ENCODE results near the gene ZNF217.
"Not testable (repeated sequence)": the region's sequence is repeated elsewhere in the genome, so short reads cannot be mapped to it uniquely, and the experiment has no call there.

Gene ZNF217

GRCh38 chr20:53623134-53623453, 29.5 kb upstream of the ZNF217 start:
- H3K27ac ChIP-seq: peak overlapping the region; percentile 91
- no peaks in the 10 kb centered on the region for H3K36me3 ChIP-seq (ENCODE audit: insufficient read depth, low read length)
- TF ChIP-seq FOXP2 (optimal IDR thresholded peaks at IDR 0.05; ENCODE audit: control extremely low read depth, extremely low read length, insufficient read depth): no peak
- TF ChIP-seq POLR2AphosphoS5 (IDR thresholded peaks at IDR 0.05; ENCODE audit: borderline replicate concordance, low read depth, low read length): no peak
- no peak for TF ChIP-seq EZH2 (IDR thresholded peaks at IDR 0.05)
- peak overlapping the region; percentile 70 for H3K9ac ChIP-seq (ENCODE audit: insufficient read length)
- H3K9me3 ChIP-seq (ENCODE audit: low read depth, low read length): no peaks in the 10 kb centered on the region
- peak overlapping the region; percentile 71 for H3K4me3 ChIP-seq
- no peak for DNase-seq (ENCODE audit: low read depth, low spot score)

- DNase-seq (ENCODE audit: low read depth, low spot score): no peak
- TF ChIP-seq EZH2 (IDR thresholded peaks at IDR 0.05): no peak
- TF ChIP-seq POLR2AphosphoS5 (IDR thresholded peaks at IDR 0.05; ENCODE audit: borderline replicate concordance, low read depth, low read length): no peak
- TF ChIP-seq FOXP2 (optimal IDR thresholded peaks at IDR 0.05; ENCODE audit: control extremely low read depth, extremely low read length, insufficient read depth): no peak
- Histone ChIP-seq H3K9me3 (ENCODE audit: low read depth, low read length) (no peaks in the 10 kb centered on the region), H3K4me3 (peak overlapping the region; percentile 71), H3K36me3 (ENCODE audit: insufficient read depth, low read length) (no peaks in the 10 kb centered on the region), H3K27ac (peak overlapping the region; percentile 91), H3K9ac (ENCODE audit: insufficient read length) (peak overlapping the region; percentile 70)
Observed at GRCh38 chr20:53622247-53623133, 28.9 kb upstream of the ZNF217 start.

GRCh38 chr20:53621482-53622246, 28.0 kb upstream of the ZNF217 start:
- H3K9me3 ChIP-seq (ENCODE audit: low read depth, low read length): no peaks in the 10 kb centered on the region
- no peaks in the 10 kb centered on the region for H3K36me3 ChIP-seq (ENCODE audit: insufficient read depth, low read length)
- DNase-seq (ENCODE audit: low read depth, low spot score): peak; percentile 94
- no peak for TF ChIP-seq EZH2 (IDR thresholded peaks at IDR 0.05)
- peak; percentile 70 for TF ChIP-seq FOXP2 (optimal IDR thresholded peaks at IDR 0.05; ENCODE audit: control extremely low read depth, extremely low read length, insufficient read depth)
- TF ChIP-seq POLR2AphosphoS5 (IDR thresholded peaks at IDR 0.05; ENCODE audit: borderline replicate concordance, low read depth, low read length): peak; percentile 40; the same call in 1 of the 2 replicates
- H3K4me3 ChIP-seq: peak overlapping the region; percentile 71
- H3K9ac ChIP-seq (ENCODE audit: insufficient read length): no peak overlapping the region
- H3K27ac ChIP-seq: peak overlapping the region; percentile 91

- not testable (repeated sequence) for H3K4me3 ChIP-seq; H3K27ac ChIP-seq; DNase-seq (ENCODE audit: low read depth, low spot score); H3K36me3 ChIP-seq (ENCODE audit: insufficient read depth, low read length); H3K9ac ChIP-seq (ENCODE audit: insufficient read length); H3K9me3 ChIP-seq (ENCODE audit: low read depth, low read length)
Observed at GRCh38 chr20:53618490-53619000, 24.9 kb upstream of the ZNF217 start.

GRCh38 chr20:53617791-53618489, 24.3 kb upstream of the ZNF217 start:
- no peak overlapping the region for H3K4me3 ChIP-seq
- no peak overlapping the region for H3K9ac ChIP-seq (ENCODE audit: insufficient read length)
- H3K9me3 ChIP-seq (ENCODE audit: low read depth, low read length): no peaks in the 10 kb centered on the region
- TF ChIP-seq POLR2AphosphoS5 (IDR thresholded peaks at IDR 0.05; ENCODE audit: borderline replicate concordance, low read depth, low read length) (no peak), FOXP2 (optimal IDR thresholded peaks at IDR 0.05; ENCODE audit: control extremely low read depth, extremely low read length, insufficient read depth) (no peak), EZH2 (IDR thresholded peaks at IDR 0.05) (no peak)
- H3K36me3 ChIP-seq (ENCODE audit: insufficient read depth, low read length): no peaks in the 10 kb centered on the region
- no peak for DNase-seq (ENCODE audit: low read depth, low spot score)
- H3K27ac ChIP-seq: no peak overlapping the region

GRCh38 chr20:53616489-53616888, 22.9 kb upstream of the ZNF217 start:
- not testable (repeated sequence) for DNase-seq (ENCODE audit: low read depth, low spot score); H3K9me3 ChIP-seq (ENCODE audit: low read depth, low read length); H3K9ac ChIP-seq (ENCODE audit: insufficient read length); H3K27ac ChIP-seq; H3K36me3 ChIP-seq (ENCODE audit: insufficient read depth, low read length); H3K4me3 ChIP-seq

GRCh38 chr20:53613748-53614147, 20.1 kb upstream of the ZNF217 start:
- Histone ChIP-seq H3K9ac (ENCODE audit: insufficient read length) (peak overlapping the region; percentile 18), H3K36me3 (ENCODE audit: insufficient read depth, low read length) (no peaks in the 10 kb centered on the region), H3K4me3 (peak overlapping the region; percentile 36; the same call in 1 of the 2 replicates), H3K9me3 (ENCODE audit: low read depth, low read length) (no peaks in the 10 kb centered on the region), H3K27ac (peak overlapping the region; percentile 91)
- TF ChIP-seq EZH2 (IDR thresholded peaks at IDR 0.05) (no peak), POLR2AphosphoS5 (IDR thresholded peaks at IDR 0.05; ENCODE audit: borderline replicate concordance, low read depth, low read length) (no peak), FOXP2 (optimal IDR thresholded peaks at IDR 0.05; ENCODE audit: control extremely low read depth, extremely low read length, insufficient read depth) (no peak)
- no peak for DNase-seq (ENCODE audit: low read depth, low spot score)

- H3K36me3 ChIP-seq (ENCODE audit: insufficient read depth, low read length); H3K9me3 ChIP-seq (ENCODE audit: low read depth, low read length); H3K27ac ChIP-seq: not testable (repeated sequence)
Observed at GRCh38 chr20:53612289-53612688, 18.6 kb upstream of the ZNF217 start.

More at GRCh38 chr20:53612289-53612688, 18.6 kb upstream of the ZNF217 start:
- H3K9ac ChIP-seq (ENCODE audit: insufficient read length); H3K4me3 ChIP-seq; DNase-seq (ENCODE audit: low read depth, low spot score): not testable (repeated sequence)

Data from SK-N-MC (cell line).